ENCODE data around the gene HMGXB3. TPM values are rescaled to one million over a fixed set of nuclear protein-coding genes. Genes with fewer than 3 reads are reported as not detected.

Gene HMGXB3
- total RNA-seq, 1 experiment from 2014 or later: 56.2 TPM

DNA sequence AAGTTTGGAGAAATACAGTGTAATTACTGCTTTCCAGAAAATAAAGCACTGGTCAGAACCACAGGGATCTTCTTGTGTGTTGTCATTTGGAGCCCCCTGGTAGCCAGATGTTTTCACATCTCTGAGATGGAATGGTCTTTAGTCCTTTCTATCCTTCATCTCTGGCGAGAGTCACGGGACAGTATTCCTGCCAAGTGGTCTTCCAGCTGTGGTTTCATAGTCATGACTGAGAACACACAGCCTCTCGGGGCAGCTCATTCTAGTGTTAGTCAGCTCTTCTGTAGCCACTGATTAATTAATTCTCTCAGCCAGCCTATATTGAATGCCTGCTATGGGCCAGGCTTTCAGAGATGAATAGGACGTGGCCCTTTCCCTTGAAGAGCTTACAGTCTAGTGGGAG lies 34.1 kb downstream of the HMGXB3 start:
- no peaks in the 10 kb centered on the region for H3K9me3 ChIP-seq (ENCODE audit: control insufficient read depth, insufficient read depth, low read depth, low read length)
- no peaks in the 10 kb centered on the region for H3K4me1 ChIP-seq (ENCODE audit: control insufficient read depth, insufficient read depth, low read length)
- H3K27ac ChIP-seq (ENCODE audit: low read length): no peak overlapping the region
- intact Hi-C loops (cut with micrococcal nuclease; ENCODE audit: unreplicated experiment): no loop called here
- CTCF ChIA-PET: no interaction called here
- TF ChIP-seq SIN3A (IDR thresholded peaks at IDR 0.05; ENCODE audit: borderline replicate concordance, insufficient read depth, low read depth, low read length): no peak
- TF ChIP-seq, protein P1, sequence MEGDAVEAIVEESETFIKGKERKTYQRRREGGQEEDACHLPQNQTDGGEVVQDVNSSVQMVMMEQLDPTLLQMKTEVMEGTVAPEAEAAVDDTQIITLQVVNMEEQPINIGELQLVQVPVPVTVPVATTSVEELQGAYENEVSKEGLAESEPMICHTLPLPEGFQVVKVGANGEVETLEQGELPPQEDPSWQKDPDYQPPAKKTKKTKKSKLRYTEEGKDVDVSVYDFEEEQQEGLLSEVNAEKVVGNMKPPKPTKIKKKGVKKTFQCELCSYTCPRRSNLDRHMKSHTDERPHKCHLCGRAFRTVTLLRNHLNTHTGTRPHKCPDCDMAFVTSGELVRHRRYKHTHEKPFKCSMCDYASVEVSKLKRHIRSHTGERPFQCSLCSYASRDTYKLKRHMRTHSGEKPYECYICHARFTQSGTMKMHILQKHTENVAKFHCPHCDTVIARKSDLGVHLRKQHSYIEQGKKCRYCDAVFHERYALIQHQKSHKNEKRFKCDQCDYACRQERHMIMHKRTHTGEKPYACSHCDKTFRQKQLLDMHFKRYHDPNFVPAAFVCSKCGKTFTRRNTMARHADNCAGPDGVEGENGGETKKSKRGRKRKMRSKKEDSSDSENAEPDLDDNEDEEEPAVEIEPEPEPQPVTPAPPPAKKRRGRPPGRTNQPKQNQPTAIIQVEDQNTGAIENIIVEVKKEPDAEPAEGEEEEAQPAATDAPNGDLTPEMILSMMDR (IDR thresholded peaks at IDR 0.05): no peak
- TF ChIP-seq, protein P2, sequence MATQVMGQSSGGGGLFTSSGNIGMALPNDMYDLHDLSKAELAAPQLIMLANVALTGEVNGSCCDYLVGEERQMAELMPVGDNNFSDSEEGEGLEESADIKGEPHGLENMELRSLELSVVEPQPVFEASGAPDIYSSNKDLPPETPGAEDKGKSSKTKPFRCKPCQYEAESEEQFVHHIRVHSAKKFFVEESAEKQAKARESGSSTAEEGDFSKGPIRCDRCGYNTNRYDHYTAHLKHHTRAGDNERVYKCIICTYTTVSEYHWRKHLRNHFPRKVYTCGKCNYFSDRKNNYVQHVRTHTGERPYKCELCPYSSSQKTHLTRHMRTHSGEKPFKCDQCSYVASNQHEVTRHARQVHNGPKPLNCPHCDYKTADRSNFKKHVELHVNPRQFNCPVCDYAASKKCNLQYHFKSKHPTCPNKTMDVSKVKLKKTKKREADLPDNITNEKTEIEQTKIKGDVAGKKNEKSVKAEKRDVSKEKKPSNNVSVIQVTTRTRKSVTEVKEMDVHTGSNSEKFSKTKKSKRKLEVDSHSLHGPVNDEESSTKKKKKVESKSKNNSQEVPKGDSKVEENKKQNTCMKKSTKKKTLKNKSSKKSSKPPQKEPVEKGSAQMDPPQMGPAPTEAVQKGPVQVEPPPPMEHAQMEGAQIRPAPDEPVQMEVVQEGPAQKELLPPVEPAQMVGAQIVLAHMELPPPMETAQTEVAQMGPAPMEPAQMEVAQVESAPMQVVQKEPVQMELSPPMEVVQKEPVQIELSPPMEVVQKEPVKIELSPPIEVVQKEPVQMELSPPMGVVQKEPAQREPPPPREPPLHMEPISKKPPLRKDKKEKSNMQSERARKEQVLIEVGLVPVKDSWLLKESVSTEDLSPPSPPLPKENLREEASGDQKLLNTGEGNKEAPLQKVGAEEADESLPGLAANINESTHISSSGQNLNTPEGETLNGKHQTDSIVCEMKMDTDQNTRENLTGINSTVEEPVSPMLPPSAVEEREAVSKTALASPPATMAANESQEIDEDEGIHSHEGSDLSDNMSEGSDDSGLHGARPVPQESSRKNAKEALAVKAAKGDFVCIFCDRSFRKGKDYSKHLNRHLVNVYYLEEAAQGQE (IDR thresholded peaks at IDR 0.05; ENCODE audit: insufficient read depth in 1 of 2, low read depth in 2 of 2, low read length in 1 of 2): no peak
- no peak for TF ChIP-seq TCF7L2 (IDR thresholded peaks at IDR 0.05; ENCODE audit: low read depth, low read length)
- no peak for TF ChIP-seq POLR2AphosphoS5 (IDR thresholded peaks at IDR 0.05; ENCODE audit: low read depth, low read length)
- H3K4me3 ChIP-seq (ENCODE audit: low read depth in 2 of 2, low read length in 2 of 2): no peak overlapping the region
- ATAC-seq (no peak), DNase-seq (ENCODE audit: low read depth, low spot score) (no peak)
- POLR2A ChIA-PET: no interaction called here
- in situ Hi-C loops (cut with HindIII; ENCODE audit: low pct_unique_long_range_greater_than_20kb, low sequenced_read_pairs): no loop called here
- no peaks in the 10 kb centered on the region for H3K27me3 ChIP-seq (ENCODE audit: control insufficient read depth, insufficient read depth, low read length)
- BruUV-seq (replicated peaks): no TSS peak
- H3K36me3 ChIP-seq (ENCODE audit: control insufficient read depth, insufficient read depth, low read length): peaks cover 57% of the 10 kb centered on the region

DNA sequence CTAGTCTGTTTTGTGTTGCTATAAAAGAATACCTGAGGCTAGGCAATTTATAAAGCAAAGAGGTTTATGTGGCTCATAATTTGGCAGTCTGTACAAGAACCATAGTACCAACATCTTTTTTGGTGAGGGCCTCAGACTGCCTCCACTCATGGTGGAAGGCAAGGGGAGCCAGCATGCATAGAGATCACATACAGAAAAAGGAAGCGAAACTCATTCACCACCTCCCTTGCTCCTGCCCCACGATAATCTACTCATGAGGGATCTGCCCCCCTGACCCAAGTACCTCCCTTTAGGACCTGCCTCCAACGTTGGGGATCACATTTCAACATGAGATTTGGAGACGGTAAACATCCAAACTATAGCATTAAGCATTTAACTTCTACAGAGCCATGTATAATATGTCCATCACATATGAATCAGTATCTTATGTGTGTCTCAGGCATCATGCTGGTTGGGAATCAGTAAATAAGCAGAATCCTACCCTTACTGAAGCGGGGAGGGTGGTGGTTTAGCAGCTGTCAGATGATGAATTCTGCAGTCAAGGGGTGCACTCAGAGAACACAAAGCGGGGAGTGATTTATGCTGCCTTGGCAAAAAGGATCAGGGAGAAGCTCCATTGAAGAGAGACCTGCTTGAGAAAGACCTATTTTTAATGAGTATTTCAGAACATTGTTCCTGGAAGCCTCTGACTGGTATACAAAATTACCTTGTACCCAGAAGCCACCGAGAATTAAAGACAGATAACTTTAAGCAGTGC lies 34.8 kb downstream of the HMGXB3 start:
- Histone ChIP-seq H3K4me3 (ENCODE audit: low read depth in 2 of 2, low read length in 2 of 2) (no peak overlapping the region), H3K27me3 (ENCODE audit: control insufficient read depth, insufficient read depth, low read length) (no peaks in the 10 kb centered on the region), H3K9me3 (ENCODE audit: control insufficient read depth, insufficient read depth, low read depth, low read length) (no peaks in the 10 kb centered on the region), H3K27ac (ENCODE audit: low read length) (no peak overlapping the region), H3K36me3 (ENCODE audit: control insufficient read depth, insufficient read depth, low read length) (peaks cover 57% of the 10 kb centered on the region), H3K4me1 (ENCODE audit: control insufficient read depth, insufficient read depth, low read length) (no peaks in the 10 kb centered on the region)
- ChIA-PET CTCF (no interaction called here), POLR2A (no interaction called here)
- DNase-seq (ENCODE audit: low read depth, low spot score): no peak
- no TSS peak for BruUV-seq (replicated peaks)
- ATAC-seq: no peak
- intact Hi-C loops (cut with micrococcal nuclease; ENCODE audit: unreplicated experiment) (no loop called here), in situ Hi-C loops (cut with HindIII; ENCODE audit: low pct_unique_long_range_greater_than_20kb, low sequenced_read_pairs) (no loop called here)
- TF ChIP-seq POLR2AphosphoS5 (IDR thresholded peaks at IDR 0.05; ENCODE audit: low read depth, low read length): no peak
- TF ChIP-seq, protein P1 (IDR thresholded peaks at IDR 0.05): no peak
